Activated CD4-positive, alpha-beta memory T cell treated with anti-CD3 and anti-CD28 coated beads for 36 hours (primary cell): ENCODE results near the gene ZDHHC14. TPM values are rescaled to one million over a fixed set of nuclear protein-coding genes. Genes with fewer than 3 reads are reported as not detected.

Experiments
- CTCF ChIA-PET: fragments of 350-600 bp; sonication (Branson Sonifier 250); formaldehyde crosslinking; loops from one replicate; lab custom pipeline; 2021; ENCODE audit warnings: antibody characterized with exemption, inconsistent platforms; lab: Charles Lee
- POLR2A ChIA-PET: fragments of 350-600 bp; sonication (Branson Sonifier 250); formaldehyde crosslinking; loops from one replicate; lab custom pipeline; 2021; ENCODE audit warnings: antibody characterized with exemption; lab: Charles Lee
- DNase-seq: peaks from one replicate; pipeline ENCODE4 v3.0.0-alpha.2; 2020
- H3K27ac Mint-ChIP-seq: one replicate; pipeline ENCODE4 v1.8.0; 2021; ENCODE audit warnings: mixed read lengths
- H3K27me3 Mint-ChIP-seq: one replicate; pipeline ENCODE4 v1.8.0; 2021; ENCODE audit warnings: mixed read lengths
- H3K36me3 Mint-ChIP-seq: one replicate; pipeline ENCODE4 v1.8.0; 2021; ENCODE audit warnings: mixed read lengths
- H3K4me1 Mint-ChIP-seq: one replicate; pipeline ENCODE4 v1.8.0; 2021; ENCODE audit warnings: low read depth, mixed read lengths
- H3K4me3 Mint-ChIP-seq: one replicate; pipeline ENCODE4 v1.8.0; 2021; ENCODE audit warnings: mild to moderate bottlenecking, mixed read lengths
- H3K9me3 Mint-ChIP-seq: one replicate; pipeline ENCODE4 v1.8.0; 2021; ENCODE audit warnings: mixed read lengths
- intact Hi-C: fragments of 100-400 bp; cut with micrococcal nuclease; formaldehyde crosslinking; loops from one replicate; pipeline ENCODE4 v1.15.1; 2023
- total RNA-seq, 2 experiments: library from RNA; stranded (reverse); gene quantifications; one replicate each; pipeline ENCODE4 v1.2.3, GENCODE V29; 2021

ZDHHC14 gene
- total RNA-seq, 2 experiments from 2014 or later: 1.4 to 2.0 TPM

- intact Hi-C loops: no loop called here
- ChIA-PET CTCF (no interaction called here), POLR2A (no interaction called here)
- Mint-ChIP-seq H3K4me1 (peaks cover 8% of the 10 kb centered on the region), H3K9me3 (peaks cover 18% of the 10 kb centered on the region), H3K36me3 (peaks cover 10% of the 10 kb centered on the region), H3K27me3 (no peaks in the 10 kb centered on the region), H3K27ac (no peak overlapping the region), H3K4me3 (peak overlapping the region; percentile 58)
- peak; percentile 37 for DNase-seq
Measured at GRCh38 chr6:157510323-157511188, 129.6 kb downstream of the ZDHHC14 start.

DNA sequence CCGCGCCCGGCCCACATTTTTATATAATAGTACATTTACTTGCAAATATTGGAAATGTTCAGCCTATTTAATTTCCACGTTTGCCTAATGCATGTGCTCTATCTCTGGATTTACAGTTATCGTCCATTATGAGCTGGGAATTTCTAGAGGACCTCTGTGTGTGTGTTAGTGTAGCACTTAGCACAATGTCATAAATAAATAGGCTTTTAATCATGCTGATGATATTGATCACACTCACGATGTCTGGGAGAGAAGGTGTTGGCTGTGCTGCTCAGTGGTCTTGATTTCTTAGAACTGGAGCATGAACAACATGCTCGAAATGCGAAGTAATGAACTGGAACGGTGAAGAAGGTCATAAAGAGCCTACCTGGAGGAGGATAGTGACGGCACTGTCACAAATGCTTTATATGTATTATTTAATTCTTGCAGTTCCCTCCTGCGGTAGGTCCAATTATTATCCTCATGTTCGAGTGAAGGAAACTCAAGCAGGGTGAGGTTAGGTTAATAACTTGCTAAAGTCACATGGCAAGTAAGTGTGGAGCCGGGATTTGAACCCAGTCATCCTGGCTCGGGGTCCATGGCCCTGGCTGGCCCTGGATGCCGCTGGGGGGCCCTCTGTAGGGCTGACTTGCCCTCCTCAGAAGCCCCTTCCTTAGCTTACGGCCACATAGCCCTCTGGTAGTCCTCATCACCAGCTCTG lies 130.8 kb downstream of the ZDHHC14 start:
- ChIA-PET POLR2A (no interaction called here), CTCF (interaction anchor here (1.5 kb wide), 1 partner anchor 24 kb away, joined by 5 read pairs; no protein-coding TSS in a partner anchor)
- no peaks in the 10 kb centered on the region for H3K27me3 Mint-ChIP-seq
- no peak for DNase-seq
- no peak overlapping the region for H3K4me3 Mint-ChIP-seq
- no peak overlapping the region for H3K27ac Mint-ChIP-seq
- H3K36me3 Mint-ChIP-seq: no peaks in the 10 kb centered on the region
- intact Hi-C loops: no loop called here
- H3K9me3 Mint-ChIP-seq: peaks cover 5% of the 10 kb centered on the region
- H3K4me1 Mint-ChIP-seq: peaks cover 8% of the 10 kb centered on the region

DNA sequence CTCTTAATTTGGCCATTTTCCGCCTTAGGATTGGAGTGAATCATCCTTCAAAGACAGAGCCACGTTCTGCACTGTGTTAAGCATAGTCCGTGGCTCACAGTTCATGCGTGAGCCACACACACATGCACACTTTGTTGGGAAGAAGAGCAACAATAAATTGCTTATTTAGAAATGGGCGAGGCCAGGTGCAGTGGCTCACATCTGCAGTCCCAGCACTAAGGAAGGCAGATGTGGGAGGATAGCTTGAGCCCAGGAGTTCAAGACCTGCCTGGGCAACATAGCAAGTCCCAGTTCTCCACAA lies 131.3 kb downstream of the ZDHHC14 start:
- H3K36me3 Mint-ChIP-seq: no peaks in the 10 kb centered on the region
- peaks cover 8% of the 10 kb centered on the region for H3K4me1 Mint-ChIP-seq
- DNase-seq: no peak
- H3K27ac Mint-ChIP-seq: no peak overlapping the region
- H3K4me3 Mint-ChIP-seq: no peak overlapping the region
- H3K9me3 Mint-ChIP-seq: peaks cover 4% of the 10 kb centered on the region
- ChIA-PET CTCF (interaction anchor here (1.5 kb wide), 1 partner anchor 23 kb away, joined by 5 read pairs; no protein-coding TSS in a partner anchor), POLR2A (no interaction called here)
- no peaks in the 10 kb centered on the region for H3K27me3 Mint-ChIP-seq
- intact Hi-C loops: no loop called here

- Mint-ChIP-seq H3K27ac (no peak overlapping the region), H3K4me3 (no peak overlapping the region), H3K9me3 (no peaks in the 10 kb centered on the region), H3K36me3 (no peaks in the 10 kb centered on the region), H3K4me1 (peaks cover 8% of the 10 kb centered on the region), H3K27me3 (no peaks in the 10 kb centered on the region)
- DNase-seq: no peak
- intact Hi-C loops: no loop called here
- ChIA-PET CTCF (interaction anchor here (1.5 kb wide), 1 partner anchor 23 kb away, joined by 5 read pairs; no protein-coding TSS in a partner anchor), POLR2A (no interaction called here)
Measured at GRCh38 chr6:157513004-157513603, 132.1 kb downstream of the ZDHHC14 start.

- Mint-ChIP-seq H3K27me3 (no peaks in the 10 kb centered on the region), H3K4me1 (peaks cover 8% of the 10 kb centered on the region), H3K9me3 (no peaks in the 10 kb centered on the region), H3K36me3 (no peaks in the 10 kb centered on the region), H3K27ac (no peak overlapping the region), H3K4me3 (no peak overlapping the region)
- ChIA-PET POLR2A (no interaction called here), CTCF (interaction anchor here (1.5 kb wide), 1 partner anchor 22 kb away, joined by 5 read pairs; no protein-coding TSS in a partner anchor)
- DNase-seq: no peak
- intact Hi-C loops: no loop called here
Measured at GRCh38 chr6:157513619-157514485, 132.9 kb downstream of the ZDHHC14 start.

DNA sequence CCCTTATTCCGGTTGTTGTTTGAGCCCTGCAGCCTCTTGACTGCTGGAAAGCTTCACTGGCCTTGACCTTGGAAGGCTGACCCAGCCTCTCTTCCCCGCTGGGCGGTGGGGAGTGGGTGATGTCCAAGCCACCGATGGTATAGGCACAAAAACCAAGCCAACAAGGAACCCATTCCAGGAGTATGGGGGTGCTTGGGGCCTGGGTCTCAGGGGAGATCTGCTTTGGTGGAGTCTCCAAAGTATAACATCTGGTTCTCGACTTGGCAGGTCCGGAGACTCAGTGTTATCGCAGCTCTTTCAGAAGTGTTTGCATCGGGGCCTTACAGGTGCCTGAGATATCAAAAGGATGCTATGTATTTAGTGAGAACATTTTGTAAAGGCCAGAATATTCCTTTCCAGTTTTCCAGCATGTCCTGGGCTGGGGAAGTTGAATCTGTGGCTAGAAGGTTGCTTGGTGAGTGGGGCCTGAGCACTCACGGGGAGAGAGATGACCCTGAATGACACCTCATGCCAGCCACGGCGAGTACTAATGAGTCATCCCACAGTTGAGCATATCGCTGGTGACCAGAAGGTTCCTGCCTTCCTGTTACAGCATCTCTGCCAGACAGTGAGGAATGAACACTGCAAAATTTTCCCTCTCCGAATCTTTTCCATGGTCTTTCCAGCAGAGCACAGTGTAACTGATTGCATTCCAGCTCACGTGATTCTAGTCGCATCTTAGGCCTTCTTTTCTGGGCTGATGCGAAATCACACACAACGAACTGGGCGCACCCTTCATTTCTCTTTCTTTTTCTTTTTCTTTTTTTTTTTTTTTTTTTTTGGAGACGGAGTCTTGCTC lies 133.9 kb downstream of the ZDHHC14 start:
- Mint-ChIP-seq H3K9me3 (no peaks in the 10 kb centered on the region), H3K27me3 (no peaks in the 10 kb centered on the region), H3K4me1 (peaks cover 8% of the 10 kb centered on the region), H3K27ac (no peak overlapping the region), H3K36me3 (no peaks in the 10 kb centered on the region), H3K4me3 (no peak overlapping the region)
- intact Hi-C loops: no loop called here
- CTCF ChIA-PET: no interaction called here
- POLR2A ChIA-PET: no interaction called here
- DNase-seq: no peak

GRCh38 chr6:157516319-157517026 lies 135.5 kb downstream of the ZDHHC14 start:
- H3K36me3 Mint-ChIP-seq: no peaks in the 10 kb centered on the region
- CTCF ChIA-PET: no interaction called here

DNA sequence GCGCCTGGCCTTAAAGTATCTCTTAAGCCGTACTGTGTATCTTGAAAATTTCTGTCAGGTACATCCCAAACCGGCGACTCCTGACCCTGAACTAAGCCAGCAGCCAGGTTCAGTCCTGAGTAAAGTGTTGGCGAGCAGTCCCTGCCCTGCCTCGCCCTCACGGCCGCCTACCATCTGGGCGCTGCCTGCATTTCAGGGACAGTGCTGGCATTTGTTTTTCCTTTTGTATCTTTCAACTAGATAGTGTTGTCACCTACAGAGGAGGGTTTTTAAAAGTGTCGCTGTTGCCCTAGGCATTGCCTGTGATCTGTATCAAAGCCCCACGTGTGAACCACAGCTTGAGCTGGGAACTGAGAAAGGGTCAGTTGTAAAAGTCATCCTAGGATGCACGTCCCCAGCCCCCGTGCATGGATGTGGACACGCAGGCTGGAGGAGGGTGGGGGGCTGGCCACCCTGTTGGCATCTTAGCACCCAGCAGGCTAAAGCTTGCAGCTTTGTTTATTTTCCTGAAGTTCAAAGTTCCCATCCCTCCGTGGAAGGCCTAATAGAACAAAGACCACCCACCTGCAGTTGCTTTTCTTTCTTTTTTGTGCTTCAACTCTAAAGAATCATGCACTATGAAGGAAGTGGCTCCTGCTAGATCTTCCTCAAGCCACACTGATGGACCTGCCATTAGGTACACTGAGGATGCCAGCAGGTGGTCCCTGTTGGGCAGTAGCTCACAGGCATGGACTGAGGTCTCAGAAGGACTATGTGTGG lies 136.8 kb downstream of the ZDHHC14 start:
- Mint-ChIP-seq H3K27ac (no peak overlapping the region), H3K27me3 (no peaks in the 10 kb centered on the region), H3K9me3 (no peaks in the 10 kb centered on the region), H3K4me3 (no peak overlapping the region), H3K36me3 (no peaks in the 10 kb centered on the region), H3K4me1 (peaks cover 6% of the 10 kb centered on the region)
- no peak for DNase-seq
- ChIA-PET POLR2A (no interaction called here), CTCF (no interaction called here)
- intact Hi-C loops: no loop called here

More at GRCh38 chr6:157516319-157517026, 135.5 kb downstream of the ZDHHC14 start:
- H3K27me3 Mint-ChIP-seq: no peaks in the 10 kb centered on the region
- no peak overlapping the region for H3K27ac Mint-ChIP-seq
- H3K4me1 Mint-ChIP-seq: peaks cover under 1% of the 10 kb centered on the region
- H3K9me3 Mint-ChIP-seq: no peaks in the 10 kb centered on the region
- POLR2A ChIA-PET: no interaction called here
- H3K4me3 Mint-ChIP-seq: no peak overlapping the region
- intact Hi-C loops: no loop called here
- no peak for DNase-seq

- no peak for DNase-seq
- no peaks in the 10 kb centered on the region for H3K9me3 Mint-ChIP-seq
- H3K27ac Mint-ChIP-seq: no peak overlapping the region
- ChIA-PET POLR2A (interaction anchor here (0.6 kb wide), 1 partner anchor 189 kb away, joined by 3 read pairs; no protein-coding TSS in a partner anchor), CTCF (no interaction called here)
- no peaks in the 10 kb centered on the region for H3K36me3 Mint-ChIP-seq
- intact Hi-C loops: no loop called here
- no peaks in the 10 kb centered on the region for H3K27me3 Mint-ChIP-seq
- H3K4me3 Mint-ChIP-seq: no peak overlapping the region
- H3K4me1 Mint-ChIP-seq: peaks cover 6% of the 10 kb centered on the region
Measured at GRCh38 chr6:157518397-157519250, 137.6 kb downstream of the ZDHHC14 start.
